H9 (cell line): ENCODE measurements around the gene RNF227. TPM values are rescaled to one million over a fixed set of nuclear protein-coding genes. Genes with fewer than 3 reads are reported as not detected.
"Not testable (repeated sequence)": the region's sequence is repeated elsewhere in the genome, so short reads cannot be mapped to it uniquely, and the experiment has no call there.

Experiments used
- DNase-seq: peaks from one replicate; pipeline ENCODE4 v3.0.0-alpha.2; 2017
- H2AFZ ChIP-seq: one replicate; pipeline ENCODE4 v1.6.1; 2013; ENCODE audit warnings: mild to moderate bottlenecking, low read length, control low read depth, moderate library complexity
- H2AK5ac ChIP-seq: 2 replicates; pipeline ENCODE4 v1.6.1; 2013; ENCODE audit warnings: low read length, control low read depth, mixed read lengths; ENCODE audit not compliant: insufficient read length
- H2BK120ac ChIP-seq: one replicate; pipeline ENCODE4 v1.6.1; 2013; ENCODE audit warnings: low read depth, mild to moderate bottlenecking, low read length, control low read depth, inconsistent platforms; ENCODE audit not compliant: poor library complexity, severe bottlenecking
- H2BK12ac ChIP-seq: 2 replicates; pipeline ENCODE4 v1.6.1; 2013; ENCODE audit warnings: low read length, control low read depth, mixed read lengths, low read depth; ENCODE audit not compliant: insufficient read length
- H2BK15ac ChIP-seq: 2 replicates; pipeline ENCODE4 v1.6.1; 2013; ENCODE audit warnings: low read depth, low read length, control low read depth
- H2BK20ac ChIP-seq: one replicate; pipeline ENCODE4 v1.6.1; 2013; ENCODE audit warnings: low read depth, mild to moderate bottlenecking, low read length, control low read depth, inconsistent platforms; ENCODE audit not compliant: poor library complexity, severe bottlenecking
- H2BK5ac ChIP-seq: 2 replicates; pipeline ENCODE4 v1.6.1; 2013; ENCODE audit warnings: low read length, control low read depth, mixed read lengths; ENCODE audit not compliant: insufficient read length
- H3K14ac ChIP-seq: 2 replicates; pipeline ENCODE4 v1.6.1; 2013; ENCODE audit warnings: low read length, control low read depth; ENCODE audit not compliant: insufficient read depth
- H3K18ac ChIP-seq: 2 replicates; pipeline ENCODE4 v1.6.1; 2013; ENCODE audit warnings: low read depth, mild to moderate bottlenecking, mixed read lengths, low read length, control low read depth; ENCODE audit not compliant: insufficient read length
- H3K23ac ChIP-seq: 2 replicates; pipeline ENCODE4 v1.6.1; 2013; ENCODE audit warnings: low read length, control low read depth, mixed read lengths, low read depth; ENCODE audit not compliant: insufficient read length
- H3K23me2 ChIP-seq: 2 replicates; pipeline ENCODE4 v1.6.1; 2013; ENCODE audit warnings: low read depth, mild to moderate bottlenecking, mixed read lengths, low read length, control low read depth; ENCODE audit not compliant: insufficient read length, poor library complexity, severe bottlenecking
- H3K27ac ChIP-seq: 2 replicates; pipeline ENCODE4 v1.5.1; 2013; ENCODE audit warnings: low read length, control low read depth, mixed read lengths, low read depth; ENCODE audit not compliant: insufficient read length
- H3K27me3 ChIP-seq: 2 replicates; pipeline ENCODE4 v1.6.1; 2013; ENCODE audit warnings: low read length, control low read depth, inconsistent platforms; ENCODE audit not compliant: insufficient read depth
- H3K4ac ChIP-seq: 2 replicates; pipeline ENCODE4 v1.6.1; 2013; ENCODE audit warnings: low read depth, mild to moderate bottlenecking, control low read depth, inconsistent platforms, low read length, moderate library complexity
- H3K4me1 ChIP-seq: 2 replicates; pipeline ENCODE4 v1.6.1; 2013; ENCODE audit warnings: low read length, control low read depth, inconsistent platforms; ENCODE audit not compliant: insufficient read depth
- H3K4me2 ChIP-seq: 2 replicates; pipeline ENCODE4 v1.6.1; 2013; ENCODE audit warnings: low read length, control low read depth, mixed read lengths; ENCODE audit not compliant: insufficient read length, insufficient read depth
- H3K56ac ChIP-seq: 2 replicates; pipeline ENCODE4 v1.6.1; 2013; ENCODE audit warnings: low read depth, mild to moderate bottlenecking, mixed read lengths, low read length, control low read depth; ENCODE audit not compliant: insufficient read length
- H3K79me1 ChIP-seq: 2 replicates; pipeline ENCODE4 v1.6.1; 2013; ENCODE audit warnings: low read depth, mild to moderate bottlenecking, moderate library complexity, low read length, control low read depth, inconsistent platforms; ENCODE audit not compliant: insufficient read depth, poor library complexity, severe bottlenecking
- H3K79me2 ChIP-seq: 2 replicates; pipeline ENCODE4 v1.6.1; 2013; ENCODE audit warnings: low read length, control low read depth, inconsistent platforms; ENCODE audit not compliant: insufficient read depth
- H3K9ac ChIP-seq: 2 replicates; pipeline ENCODE4 v1.6.1; 2013; ENCODE audit warnings: low read length, control low read depth, mixed read lengths; ENCODE audit not compliant: insufficient read length; ENCODE audit errors: extremely low read depth
- H3K9me3 ChIP-seq: one replicate; pipeline ENCODE4 v1.6.1; 2013; ENCODE audit warnings: low read depth, low read length, inconsistent platforms; ENCODE audit not compliant: control insufficient read depth
- H3T11ph ChIP-seq: one replicate; pipeline ENCODE4 v1.6.1; 2013; ENCODE audit warnings: mild to moderate bottlenecking, low read length, control low read depth, inconsistent platforms
- H4K20me1 ChIP-seq: one replicate; pipeline ENCODE4 v1.6.1; 2013; ENCODE audit not compliant: control insufficient read depth, insufficient read length, insufficient read depth
- H4K5ac ChIP-seq: 2 replicates; pipeline ENCODE4 v1.6.1; 2013; ENCODE audit warnings: low read depth, mild to moderate bottlenecking, mixed read lengths, low read length, control low read depth; ENCODE audit not compliant: insufficient read length
- H4K8ac ChIP-seq: replicated peaks from 2 replicates; pipeline ENCODE4 v1.6.1; 2013; ENCODE audit warnings: low read length, control low read depth, mixed read lengths, low read depth; ENCODE audit not compliant: insufficient read length
- H4K91ac ChIP-seq: 2 replicates; pipeline ENCODE4 v1.6.1; 2013; ENCODE audit warnings: low read depth, mild to moderate bottlenecking, moderate library complexity, mixed read lengths, low read length, control low read depth; ENCODE audit not compliant: insufficient read length
- H3K27ac Mint-ChIP-seq, 3 experiments: 2 replicates in 2 of 3; 3 replicates in 1 of 3; pipeline ENCODE4 v1.8.0; 2020 to 2021; ENCODE audit warnings: mixed read lengths in 3 of 3, mild to moderate bottlenecking in 1 of 3, moderate library complexity in 1 of 3
- H3K27me3 Mint-ChIP-seq: 2 replicates; pipeline ENCODE4 v1.8.0; 2021; ENCODE audit warnings: low read depth, mild to moderate bottlenecking, moderate library complexity, mixed read lengths
- H3K36me3 Mint-ChIP-seq, 3 experiments: 2 replicates in 2 of 3; 3 replicates in 1 of 3; pipeline ENCODE4 v1.8.0; 2020 to 2021; ENCODE audit warnings: low read depth in 3 of 3, mixed read lengths in 3 of 3; ENCODE audit not compliant: insufficient read depth in 1 of 3
- H3K4me1 Mint-ChIP-seq, 2 experiments: 2 replicates each; pipeline ENCODE4 v1.8.0; 2020; ENCODE audit warnings: mixed read lengths in 2 of 2
- H3K4me3 Mint-ChIP-seq, 2 experiments: 2 replicates in 1 of 2; 3 replicates in 1 of 2; pipeline ENCODE4 v1.8.0; 2020 to 2021; ENCODE audit warnings: mild to moderate bottlenecking in 2 of 2, mixed read lengths in 2 of 2, moderate library complexity in 1 of 2
- H3K9me3 Mint-ChIP-seq, 2 experiments: 2 replicates in 1 of 2; 3 replicates in 1 of 2; pipeline ENCODE4 v1.8.0; 2020; ENCODE audit warnings: mild to moderate bottlenecking in 2 of 2, mixed read lengths in 2 of 2, moderate library complexity in 1 of 2
- WGBS: extraction: QIAGEN DNeasy Blood & Tissue Kit; methylation state at CpG from one replicate; pipeline ENCODE4 v1.1.7; 2013; ENCODE audit warnings: missing lambda C conversion rate, low lambda C conversion rate, mixed read lengths; ENCODE audit not compliant: insufficient read length; ENCODE audit errors: extremely low coverage; 5-methylcytosine and 5-hydroxymethylcytosine counted together
- total RNA-seq: library from RNA; stranded (reverse); gene quantifications from 2 replicates; pipeline ENCODE4 v1.2.1, GENCODE V29; 2021
- TF ChIP-seq, protein P1 (sequence below): fragments of 200-600 bp; sonication (generic); conservative IDR thresholded peaks from 3 replicates; pipeline ENCODE4 v1.8.0; 2021; ENCODE audit warnings: antibody characterized with exemption, mild to moderate bottlenecking

RNF227 gene
- total RNA-seq, 1 experiment from 2014 or later = 1.9 TPM

DNA sequence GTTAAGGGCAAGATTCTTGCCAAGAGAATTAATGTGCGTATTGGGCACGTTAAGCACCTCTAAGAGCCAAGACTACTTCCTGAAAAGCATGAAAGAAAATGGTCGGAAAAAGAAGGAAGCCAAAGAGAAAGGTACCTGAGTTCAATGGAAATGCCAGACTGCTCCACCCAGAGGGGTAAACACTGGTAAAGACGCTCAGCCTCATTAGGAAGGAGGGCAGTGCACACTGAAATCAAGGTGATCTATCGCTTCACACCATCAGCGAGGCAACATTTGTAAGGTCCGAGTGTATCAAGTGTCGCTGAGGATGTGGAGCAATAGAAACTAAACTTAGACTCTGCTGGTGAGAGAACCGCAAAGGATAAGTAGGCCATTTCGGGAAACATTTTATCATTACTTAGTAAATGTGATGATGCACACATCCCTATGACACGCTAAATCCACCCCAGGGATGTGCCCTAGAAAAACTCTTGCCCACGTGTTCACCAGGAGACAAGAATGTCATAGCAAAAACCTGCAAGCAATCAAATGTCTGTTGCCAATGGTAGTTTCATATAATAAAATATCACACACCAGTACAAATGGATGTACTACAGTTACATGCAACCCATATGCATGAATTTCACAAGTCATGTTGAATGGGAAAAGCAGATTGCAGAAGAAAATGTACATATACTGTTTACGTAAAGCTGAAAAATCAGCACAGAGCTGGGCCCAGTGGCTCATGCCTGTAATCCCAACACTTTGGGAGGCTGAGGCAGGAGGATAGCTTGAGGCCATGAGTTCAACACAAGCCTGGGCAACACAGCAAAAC is 39.5 kb upstream of the RNF227 start:
- Histone ChIP-seq H2AK5ac (no peak overlapping the region), H3K79me1 (no peaks in the 10 kb centered on the region), H2BK5ac (no peak overlapping the region), H4K5ac (no peak overlapping the region), H2BK120ac (no peak overlapping the region), H3K27me3 (no peaks in the 10 kb centered on the region), H3K79me2 (no peaks in the 10 kb centered on the region), H3K27ac (no peak overlapping the region), H2AFZ (no peak overlapping the region), H3T11ph (no peak overlapping the region), H3K4me2 (no peak overlapping the region), H3K9me3 (no peaks in the 10 kb centered on the region), H3K14ac (no peak overlapping the region), H3K23me2 (no peaks in the 10 kb centered on the region), H3K9ac (no peak overlapping the region), H4K8ac (no peak overlapping the region), H2BK20ac (no peak overlapping the region), H3K4me1 (no peaks in the 10 kb centered on the region), H3K23ac (no peak overlapping the region), H4K91ac (no peak overlapping the region), H2BK12ac (no peak overlapping the region), H3K18ac (no peak overlapping the region), H3K4ac (no peak overlapping the region), H2BK15ac (no peak overlapping the region), H3K56ac (no peak overlapping the region), H4K20me1 (no peaks in the 10 kb centered on the region)
- no peaks in the 10 kb centered on the region for H3K36me3 Mint-ChIP-seq
- DNase-seq = no peak
- no peaks in the 10 kb centered on the region; the same call in none of the 2 replicates for H3K27me3 Mint-ChIP-seq
- TF ChIP-seq, protein P1, sequence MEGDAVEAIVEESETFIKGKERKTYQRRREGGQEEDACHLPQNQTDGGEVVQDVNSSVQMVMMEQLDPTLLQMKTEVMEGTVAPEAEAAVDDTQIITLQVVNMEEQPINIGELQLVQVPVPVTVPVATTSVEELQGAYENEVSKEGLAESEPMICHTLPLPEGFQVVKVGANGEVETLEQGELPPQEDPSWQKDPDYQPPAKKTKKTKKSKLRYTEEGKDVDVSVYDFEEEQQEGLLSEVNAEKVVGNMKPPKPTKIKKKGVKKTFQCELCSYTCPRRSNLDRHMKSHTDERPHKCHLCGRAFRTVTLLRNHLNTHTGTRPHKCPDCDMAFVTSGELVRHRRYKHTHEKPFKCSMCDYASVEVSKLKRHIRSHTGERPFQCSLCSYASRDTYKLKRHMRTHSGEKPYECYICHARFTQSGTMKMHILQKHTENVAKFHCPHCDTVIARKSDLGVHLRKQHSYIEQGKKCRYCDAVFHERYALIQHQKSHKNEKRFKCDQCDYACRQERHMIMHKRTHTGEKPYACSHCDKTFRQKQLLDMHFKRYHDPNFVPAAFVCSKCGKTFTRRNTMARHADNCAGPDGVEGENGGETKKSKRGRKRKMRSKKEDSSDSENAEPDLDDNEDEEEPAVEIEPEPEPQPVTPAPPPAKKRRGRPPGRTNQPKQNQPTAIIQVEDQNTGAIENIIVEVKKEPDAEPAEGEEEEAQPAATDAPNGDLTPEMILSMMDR = no peak
- no peak overlapping the region; a peak in 1 of 5 replicates for H3K4me3 Mint-ChIP-seq
- H3K27ac Mint-ChIP-seq = no peak overlapping the region
- no peaks in the 10 kb centered on the region for H3K9me3 Mint-ChIP-seq
- WGBS = no CpG with 5 or more reads among the region's 13 CpGs
- H3K4me1 Mint-ChIP-seq = peaks cover 3 to 9% of the 10 kb centered on the region in 2 experiments; a peak in 2 of 4 replicates

DNA sequence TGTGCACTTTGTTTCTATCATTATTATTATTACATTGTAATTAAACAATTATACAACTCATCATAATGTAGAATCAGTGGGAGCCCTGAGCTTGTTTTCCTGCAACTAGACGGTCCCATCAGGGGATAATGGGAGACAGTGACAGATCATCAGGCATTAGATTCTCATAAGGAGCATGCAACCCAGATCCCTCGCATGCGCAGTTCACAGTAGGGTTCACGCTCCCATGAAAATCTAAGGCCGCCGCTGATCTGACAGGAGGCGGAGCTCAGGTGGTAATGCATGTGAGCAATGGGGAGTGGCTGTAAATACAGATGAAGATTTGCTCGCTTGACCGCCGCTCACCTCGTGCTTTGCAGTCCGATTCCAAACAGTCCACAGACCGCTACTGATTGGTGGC is 37.2 kb upstream of the RNF227 start:
- not testable (repeated sequence) for H4K91ac ChIP-seq, H3K4me3 Mint-ChIP-seq, H3K14ac ChIP-seq, H3K18ac ChIP-seq, H3K4me1 ChIP-seq, H3K27me3 ChIP-seq, H2BK15ac ChIP-seq, H3K4ac ChIP-seq, H4K5ac ChIP-seq, H3K79me2 ChIP-seq, H3K56ac ChIP-seq, H3T11ph ChIP-seq, H2BK5ac ChIP-seq, H3K4me1 Mint-ChIP-seq, DNase-seq, H2BK12ac ChIP-seq, H3K79me1 ChIP-seq, H3K23me2 ChIP-seq, H4K20me1 ChIP-seq, H2AK5ac ChIP-seq, H4K8ac ChIP-seq, H2BK120ac ChIP-seq, H3K9me3 ChIP-seq, H3K4me2 ChIP-seq, H3K27me3 Mint-ChIP-seq, H3K23ac ChIP-seq, H2BK20ac ChIP-seq, H3K27ac ChIP-seq, H3K27ac Mint-ChIP-seq, H2AFZ ChIP-seq, H3K9me3 Mint-ChIP-seq, H3K9ac ChIP-seq
- no CpG with 5 or more reads among the region's 13 CpGs for WGBS
- peaks cover 5 to 20% (median 15%) of the 10 kb centered on the region in 3 experiments; a peak in 5 of 7 replicates for H3K36me3 Mint-ChIP-seq
